Upper lobe of left lung (tissue), 4 donors: ENCODE data around the gene ADCY3.

Experiments
- POLR2A ChIP-seq, 4 donors: fragments of 450-650 bp; IDR thresholded peaks; one replicate each; pipeline ENCODE4 v1.5.1; 2016 to 2017; ENCODE audit warnings: antibody characterized with exemption in 4 of 4, mild to moderate bottlenecking in 2 of 4
- TF ChIP-seq, protein P1 (sequence below), 6 experiments: fragments of 450-650 bp in 4 of 6; fragments of 200-600 bp in 2 of 6; sonication (generic) in 2 of 6; IDR thresholded peaks; one replicate each; pipeline ENCODE4 v1.5.1; 2016 to 2019; ENCODE audit warnings: antibody characterized with exemption in 6 of 6

DNA sequence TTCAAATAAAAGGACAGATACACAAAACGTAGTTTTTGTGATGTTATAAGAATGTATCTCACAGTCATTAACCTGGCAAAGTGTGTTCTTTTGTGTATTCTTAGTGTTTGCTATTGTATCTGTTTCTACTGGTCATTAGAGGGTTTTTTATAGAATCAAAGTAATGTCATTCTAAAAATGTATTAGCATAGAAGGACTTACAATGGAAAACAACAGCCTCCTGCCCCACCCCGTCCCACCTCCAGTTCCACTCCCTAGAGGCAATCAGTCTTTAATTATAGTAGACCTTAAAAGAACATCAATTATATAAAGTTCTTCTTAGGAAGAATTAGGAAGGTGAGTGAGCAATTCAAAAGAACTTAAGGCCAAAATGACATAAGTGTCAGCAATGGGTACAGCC, 37.9 kb upstream of the ADCY3 start:
- no peak for TF ChIP-seq POLR2A (IDR thresholded peaks at IDR 0.05)
- TF ChIP-seq, protein P1, sequence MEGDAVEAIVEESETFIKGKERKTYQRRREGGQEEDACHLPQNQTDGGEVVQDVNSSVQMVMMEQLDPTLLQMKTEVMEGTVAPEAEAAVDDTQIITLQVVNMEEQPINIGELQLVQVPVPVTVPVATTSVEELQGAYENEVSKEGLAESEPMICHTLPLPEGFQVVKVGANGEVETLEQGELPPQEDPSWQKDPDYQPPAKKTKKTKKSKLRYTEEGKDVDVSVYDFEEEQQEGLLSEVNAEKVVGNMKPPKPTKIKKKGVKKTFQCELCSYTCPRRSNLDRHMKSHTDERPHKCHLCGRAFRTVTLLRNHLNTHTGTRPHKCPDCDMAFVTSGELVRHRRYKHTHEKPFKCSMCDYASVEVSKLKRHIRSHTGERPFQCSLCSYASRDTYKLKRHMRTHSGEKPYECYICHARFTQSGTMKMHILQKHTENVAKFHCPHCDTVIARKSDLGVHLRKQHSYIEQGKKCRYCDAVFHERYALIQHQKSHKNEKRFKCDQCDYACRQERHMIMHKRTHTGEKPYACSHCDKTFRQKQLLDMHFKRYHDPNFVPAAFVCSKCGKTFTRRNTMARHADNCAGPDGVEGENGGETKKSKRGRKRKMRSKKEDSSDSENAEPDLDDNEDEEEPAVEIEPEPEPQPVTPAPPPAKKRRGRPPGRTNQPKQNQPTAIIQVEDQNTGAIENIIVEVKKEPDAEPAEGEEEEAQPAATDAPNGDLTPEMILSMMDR (IDR thresholded peaks at IDR 0.05): no peak
